ENCODE data around the gene ITGAX.

- TF ChIP-seq CSDC2 (CRISPR knock-in tag; IDR thresholded peaks at IDR 0.05) = no peak
- TF ChIP-seq OSR1 (CRISPR knock-in tag; IDR thresholded peaks at IDR 0.05) = no peak
- TF ChIP-seq ZFP3 (CRISPR knock-in tag; IDR thresholded peaks at IDR 0.05) = no peak
Observed at GRCh38 chr16:31361201-31362110, 6.5 kb downstream of the ITGAX start.
